22Rv1 (cell line): Measurements from ENCODE around the gene SKI.

ENCODE experiments used
- ZFX ChIP-seq: fragments of 450-650 bp; IDR thresholded peaks from 2 replicates; pipeline ENCODE4 v1.6.1; 2017; ENCODE audit warnings: antibody characterized with exemption, borderline replicate concordance
- TF ChIP-seq, protein P1 (sequence below): fragments of 450-650 bp; IDR thresholded peaks from 2 replicates; pipeline ENCODE4 v1.5.1; 2017; ENCODE audit warnings: mild to moderate bottlenecking

DNA sequence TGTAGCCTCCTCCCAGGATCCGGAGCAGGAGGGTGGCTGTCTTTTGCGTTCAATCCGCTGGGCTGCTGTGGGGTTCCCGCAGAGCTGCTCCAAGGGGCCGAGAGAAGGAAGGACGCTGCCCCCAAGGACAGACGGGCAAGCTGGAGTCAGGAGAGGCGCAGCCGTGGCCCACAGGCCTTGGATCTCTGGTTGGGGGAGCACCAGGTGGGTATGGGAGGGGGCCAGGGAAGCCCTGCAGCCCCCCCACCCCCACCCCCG lies 15.9 kb upstream of the SKI start:
- TF ChIP-seq, protein P1, sequence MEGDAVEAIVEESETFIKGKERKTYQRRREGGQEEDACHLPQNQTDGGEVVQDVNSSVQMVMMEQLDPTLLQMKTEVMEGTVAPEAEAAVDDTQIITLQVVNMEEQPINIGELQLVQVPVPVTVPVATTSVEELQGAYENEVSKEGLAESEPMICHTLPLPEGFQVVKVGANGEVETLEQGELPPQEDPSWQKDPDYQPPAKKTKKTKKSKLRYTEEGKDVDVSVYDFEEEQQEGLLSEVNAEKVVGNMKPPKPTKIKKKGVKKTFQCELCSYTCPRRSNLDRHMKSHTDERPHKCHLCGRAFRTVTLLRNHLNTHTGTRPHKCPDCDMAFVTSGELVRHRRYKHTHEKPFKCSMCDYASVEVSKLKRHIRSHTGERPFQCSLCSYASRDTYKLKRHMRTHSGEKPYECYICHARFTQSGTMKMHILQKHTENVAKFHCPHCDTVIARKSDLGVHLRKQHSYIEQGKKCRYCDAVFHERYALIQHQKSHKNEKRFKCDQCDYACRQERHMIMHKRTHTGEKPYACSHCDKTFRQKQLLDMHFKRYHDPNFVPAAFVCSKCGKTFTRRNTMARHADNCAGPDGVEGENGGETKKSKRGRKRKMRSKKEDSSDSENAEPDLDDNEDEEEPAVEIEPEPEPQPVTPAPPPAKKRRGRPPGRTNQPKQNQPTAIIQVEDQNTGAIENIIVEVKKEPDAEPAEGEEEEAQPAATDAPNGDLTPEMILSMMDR = no peak
- no peak for TF ChIP-seq ZFX
